ENCODE results near the gene P2RY10.
"Not testable (repeated sequence)": the region's sequence is repeated elsewhere in the genome, so short reads cannot be mapped to it uniquely, and the experiment has no call there.

P2RY10 gene, protein sequence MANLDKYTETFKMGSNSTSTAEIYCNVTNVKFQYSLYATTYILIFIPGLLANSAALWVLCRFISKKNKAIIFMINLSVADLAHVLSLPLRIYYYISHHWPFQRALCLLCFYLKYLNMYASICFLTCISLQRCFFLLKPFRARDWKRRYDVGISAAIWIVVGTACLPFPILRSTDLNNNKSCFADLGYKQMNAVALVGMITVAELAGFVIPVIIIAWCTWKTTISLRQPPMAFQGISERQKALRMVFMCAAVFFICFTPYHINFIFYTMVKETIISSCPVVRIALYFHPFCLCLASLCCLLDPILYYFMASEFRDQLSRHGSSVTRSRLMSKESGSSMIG

DNA sequence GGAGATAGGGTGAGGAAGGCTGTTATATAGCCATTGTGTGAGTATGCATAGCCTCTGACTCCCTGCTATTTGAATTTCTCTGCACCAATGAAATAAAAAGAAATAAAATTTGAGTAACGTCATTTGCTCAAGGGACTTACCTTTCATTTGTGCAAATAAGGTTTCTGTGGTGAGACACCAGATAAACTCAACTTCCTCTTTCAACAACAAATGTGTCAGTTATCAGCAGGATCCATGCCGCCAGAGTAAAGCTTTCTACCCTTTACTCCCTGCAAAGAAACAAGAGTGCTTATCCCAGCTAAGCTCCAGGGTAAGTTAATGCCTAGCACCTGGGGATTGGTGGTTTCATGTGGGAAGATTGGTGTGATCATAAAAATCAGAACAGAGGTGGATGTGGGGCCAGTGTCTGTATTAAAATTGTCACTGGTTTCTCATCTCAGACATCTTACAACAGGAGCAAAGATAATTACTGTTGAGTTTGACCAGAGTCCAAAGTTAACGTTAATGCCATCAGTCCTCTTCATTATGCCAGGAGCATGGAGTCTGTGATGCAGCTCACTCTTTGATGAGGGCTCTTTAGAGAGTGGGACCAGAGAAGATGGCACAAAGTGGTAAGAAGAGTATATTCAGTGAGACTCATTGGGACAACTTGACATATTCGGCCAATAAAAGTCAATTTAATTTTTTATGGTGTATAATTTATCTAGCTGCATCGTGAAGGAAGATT lies at the start of gene P2RY10:
Gene P2RY10, plus strand, starts transcription at position 206 of the 727 bp plus-strand sequence. CDS start 15,130 bp downstream, outside the sequence.
- no peak for DNase-seq (ENCODE audit: low read depth in 4 of 4, low spot score in 1 of 4)

DNA sequence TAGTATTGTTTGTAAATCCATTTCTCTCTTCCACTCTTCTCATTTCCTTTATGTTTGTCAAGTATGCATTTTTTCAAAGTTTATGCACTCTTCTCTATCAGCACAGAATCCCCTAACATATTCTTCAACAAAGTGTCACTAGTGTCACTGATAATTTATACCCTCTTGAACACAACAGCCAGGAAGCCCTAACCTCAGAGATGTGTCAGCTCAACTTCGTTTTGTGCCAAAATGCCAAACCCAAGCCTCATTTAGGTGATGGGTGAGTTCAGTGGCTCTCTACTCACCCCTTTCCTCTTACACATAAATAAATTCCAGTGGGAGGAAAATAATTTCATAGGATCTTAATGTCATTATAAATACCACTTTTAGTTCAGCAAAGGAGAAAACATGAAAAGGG lies 22.4 kb upstream of the P2RY10 start:
- DNase-seq (ENCODE audit: low read depth in 4 of 4, low spot score in 1 of 4) = no peak

DNA sequence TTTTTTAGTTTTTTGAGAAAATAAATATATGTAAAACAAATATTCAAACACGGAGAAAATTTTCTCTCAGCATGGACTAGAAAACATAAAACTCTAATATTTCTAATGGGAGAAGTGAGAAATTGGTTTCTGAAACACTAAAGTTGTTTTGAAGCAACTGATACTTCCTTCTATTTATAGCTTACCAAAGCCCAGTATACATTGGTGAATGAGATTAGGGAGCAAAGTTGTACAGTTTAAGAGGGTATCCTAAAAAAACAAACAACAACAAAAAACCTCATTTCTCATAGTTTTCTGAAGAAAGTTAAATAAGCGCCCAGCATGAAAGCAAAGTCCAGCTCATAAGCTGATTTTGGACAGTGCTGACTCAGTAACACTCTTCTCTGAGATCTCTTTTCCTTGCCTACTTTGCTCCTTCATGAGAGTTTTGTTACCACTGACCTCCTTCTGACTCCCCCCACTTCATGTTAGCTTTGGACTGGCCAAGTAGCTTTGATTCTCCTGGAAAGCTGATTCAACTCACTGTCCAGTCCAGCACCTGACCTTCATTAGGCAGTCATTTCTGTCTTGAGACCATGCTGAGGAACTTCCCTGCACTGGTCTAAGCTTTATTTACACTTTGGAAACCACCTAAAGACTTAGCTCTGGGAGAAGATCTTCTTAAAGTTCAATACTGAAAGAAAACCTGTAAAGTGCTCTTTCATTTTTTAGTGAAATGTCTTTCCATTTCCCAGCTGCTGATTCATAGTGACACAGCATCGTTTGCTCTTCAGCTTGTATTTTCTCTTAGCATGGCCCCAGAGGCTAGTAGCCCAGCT lies 21.8 kb upstream of the P2RY10 start:
- DNase-seq (ENCODE audit: low read depth in 4 of 4, low spot score in 1 of 4) = no peak

DNA sequence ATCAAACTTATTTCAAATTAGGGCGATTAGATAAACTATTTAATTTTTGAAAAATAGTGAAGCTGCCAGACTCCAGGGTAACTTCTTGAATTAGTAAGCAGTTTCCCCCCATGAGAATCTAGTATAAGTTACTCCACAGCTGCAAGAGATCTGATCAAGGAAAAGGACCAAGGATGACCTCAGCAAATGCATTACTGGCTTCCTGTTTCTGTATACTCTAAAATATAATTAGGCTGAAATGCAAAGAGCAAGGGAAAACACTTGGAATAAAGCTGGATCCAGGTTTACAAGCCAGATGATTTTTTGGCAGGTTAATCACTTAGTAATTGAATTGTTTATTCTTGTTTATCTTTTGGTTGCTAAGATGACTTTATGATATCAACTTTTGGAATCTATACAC lies 13.4 kb upstream of the P2RY10 start:
- DNase-seq (ENCODE audit: low read depth in 4 of 4, low spot score in 1 of 4) = no peak

DNA sequence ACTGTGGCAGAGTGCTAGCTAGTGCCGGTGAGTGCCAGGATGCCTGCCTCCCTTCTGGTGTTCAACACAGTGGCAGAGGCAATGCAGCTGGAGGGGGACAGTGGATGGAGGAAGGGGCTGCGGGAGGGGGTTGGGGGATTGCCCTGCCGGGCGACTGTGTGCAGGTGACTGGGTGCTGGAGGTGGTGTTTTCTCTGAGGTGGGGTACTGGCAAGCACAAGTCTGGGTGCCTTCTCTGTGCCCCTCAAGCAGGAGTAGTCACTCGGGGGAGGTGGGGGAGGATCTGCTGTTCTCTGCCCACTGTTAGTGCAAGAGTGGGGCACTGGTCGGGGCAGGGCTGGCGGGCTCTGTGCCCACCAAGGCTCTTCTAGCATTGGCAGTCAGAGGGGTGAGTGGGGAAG lies 10.3 kb upstream of the P2RY10 start:
- DNase-seq (ENCODE audit: low read depth in 4 of 4, low spot score in 1 of 4) = no peak

DNA sequence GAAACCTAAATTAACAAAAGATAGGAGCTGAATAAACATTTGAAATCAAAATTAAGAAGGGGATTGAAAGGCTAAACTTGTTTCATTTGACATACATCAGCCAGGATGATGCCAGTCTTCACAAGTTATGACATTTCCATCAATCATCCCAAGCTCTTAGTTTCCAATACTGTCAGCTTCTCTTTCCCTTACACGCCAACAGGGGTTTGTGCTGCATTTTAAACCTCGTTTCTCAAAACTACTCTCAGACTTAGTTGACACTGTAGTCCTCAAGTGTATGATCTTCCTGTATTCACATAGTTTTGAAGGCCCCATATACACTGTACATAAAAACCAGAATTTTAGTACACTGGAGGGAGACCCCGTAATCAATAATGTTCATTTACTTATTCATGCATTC lies 840 bp upstream of the P2RY10 start:
- DNase-seq (ENCODE audit: low read depth in 4 of 4, low spot score in 1 of 4) = no peak

DNA sequence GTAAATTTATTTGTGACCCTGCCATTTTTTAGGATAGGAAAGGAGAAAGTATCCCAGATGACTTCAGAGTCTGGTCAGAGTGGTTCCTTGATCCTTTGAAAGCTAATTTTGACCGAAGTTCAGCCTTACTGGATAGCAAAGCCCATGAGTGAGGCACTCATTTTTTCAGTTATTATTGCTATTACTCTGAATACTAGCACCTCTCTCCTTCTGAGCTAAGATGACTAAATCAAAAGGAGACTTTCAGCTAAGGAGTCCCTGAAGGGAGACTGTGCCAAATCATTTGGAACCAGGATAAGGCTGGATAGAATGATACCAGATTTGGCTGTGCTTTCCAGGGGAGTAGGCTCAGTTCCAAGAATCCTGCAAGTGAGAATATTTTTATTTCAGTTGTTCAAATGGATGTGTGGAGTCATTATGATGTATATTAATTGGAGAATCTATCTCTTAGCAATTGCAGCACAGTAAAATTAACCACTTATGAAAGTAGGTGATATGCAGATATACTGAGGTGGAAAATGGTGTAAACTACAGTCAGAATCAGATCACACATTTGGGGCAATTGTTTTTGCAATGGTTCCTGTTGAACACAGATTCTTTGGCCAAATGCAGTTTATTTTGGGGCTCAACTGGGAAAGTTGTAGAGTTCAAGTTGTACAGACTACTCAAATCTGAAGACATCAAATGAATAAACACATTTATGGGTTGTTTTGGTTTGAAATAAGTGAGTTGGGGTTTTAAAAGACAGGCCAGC lies 1.2 kb downstream of the P2RY10 start:
- no peak for DNase-seq (ENCODE audit: low read depth in 4 of 4, low spot score in 1 of 4)

DNA sequence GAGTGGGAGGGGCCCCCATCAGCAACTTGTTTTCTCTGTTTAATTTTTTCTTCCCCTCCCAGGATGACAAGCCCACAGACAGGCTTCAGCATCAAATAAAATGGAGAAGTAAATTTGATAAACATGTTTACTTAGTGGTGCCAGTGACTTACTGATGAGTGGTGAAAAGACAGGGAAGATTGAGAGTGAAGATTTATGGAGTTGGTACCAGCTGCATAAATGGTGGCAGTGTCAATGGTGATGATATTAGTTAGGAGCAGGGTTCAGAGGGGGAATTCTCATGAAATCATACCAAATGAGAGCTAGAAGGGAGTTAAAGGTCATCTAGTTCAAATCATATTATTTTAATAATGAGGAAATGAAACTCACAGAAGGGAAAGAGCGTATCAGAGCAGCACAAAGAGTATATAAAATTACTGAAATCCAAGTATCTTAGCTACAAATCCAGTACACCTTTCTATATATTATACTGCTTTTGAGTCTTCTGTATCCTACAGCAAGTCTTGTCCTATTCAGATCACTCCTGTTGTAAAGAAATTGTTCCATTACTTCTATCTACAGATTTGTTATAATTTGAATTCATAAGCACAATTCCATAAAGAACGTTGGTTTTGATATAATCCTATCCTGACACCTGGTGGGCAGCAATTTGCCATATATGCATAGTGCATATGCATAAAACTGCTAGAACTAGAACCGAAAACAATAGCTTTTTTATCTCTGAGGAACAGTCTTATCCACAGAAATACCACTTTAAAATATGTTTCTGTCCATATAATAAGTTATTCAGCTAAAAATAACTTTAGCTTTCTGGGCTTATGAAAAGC lies 5.0 kb downstream of the P2RY10 start:
- no peak for DNase-seq (ENCODE audit: low read depth in 4 of 4, low spot score in 1 of 4)

DNA sequence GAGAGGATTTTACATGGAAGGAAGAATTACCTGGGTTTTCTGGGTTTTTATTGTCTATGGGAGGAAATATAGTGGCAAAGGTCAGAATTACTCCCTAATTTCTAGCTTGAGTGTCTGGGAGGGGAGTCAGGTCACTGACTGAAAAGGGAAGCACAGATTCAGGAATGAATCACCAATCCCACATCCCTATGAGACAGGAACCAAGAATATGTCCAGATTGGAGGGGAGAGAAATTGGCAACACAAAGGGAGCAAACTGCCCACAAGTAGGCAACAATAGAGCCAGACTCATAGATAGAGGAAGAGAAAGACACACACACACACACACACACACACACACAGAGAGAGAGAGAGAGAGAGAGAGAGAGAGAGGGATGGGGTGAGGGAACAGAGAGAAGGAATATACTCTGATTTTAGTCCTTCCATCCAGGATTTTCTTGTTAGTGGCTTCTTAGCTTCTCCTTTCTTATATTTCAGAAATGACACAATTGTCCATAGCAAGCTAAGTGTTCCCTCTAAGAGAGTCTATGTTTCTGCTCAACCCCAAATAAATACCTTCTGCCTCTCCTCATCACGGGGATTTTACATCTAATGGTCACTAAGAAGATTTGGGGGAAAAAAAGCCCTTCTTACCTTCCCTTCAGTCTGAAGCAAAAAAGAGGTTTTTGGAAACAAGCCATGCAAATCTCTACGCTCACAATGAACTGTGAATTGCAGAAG lies 12.0 kb downstream of the P2RY10 start:
- DNase-seq (ENCODE audit: low read depth in 4 of 4, low spot score in 1 of 4) = no peak

DNA sequence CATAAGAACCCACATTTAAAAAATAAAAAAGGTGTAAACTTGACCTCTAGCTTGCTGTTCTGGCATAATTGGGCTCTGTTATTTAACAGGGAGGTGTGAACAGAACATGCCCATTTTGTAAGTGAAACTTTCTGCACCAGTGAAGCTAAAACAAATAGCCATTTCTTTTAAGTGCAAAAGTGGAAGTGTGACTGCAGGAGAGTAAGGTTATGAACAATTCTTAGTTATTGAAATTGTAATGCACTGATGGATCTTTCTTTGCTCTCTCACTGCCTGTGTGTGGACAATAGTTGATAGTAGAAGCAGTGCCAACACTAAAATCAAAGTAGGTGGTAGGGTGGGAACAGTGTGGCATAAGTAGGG lies 12.6 kb downstream of the P2RY10 start:
- no peak for DNase-seq (ENCODE audit: low read depth in 4 of 4, low spot score in 1 of 4)

DNA sequence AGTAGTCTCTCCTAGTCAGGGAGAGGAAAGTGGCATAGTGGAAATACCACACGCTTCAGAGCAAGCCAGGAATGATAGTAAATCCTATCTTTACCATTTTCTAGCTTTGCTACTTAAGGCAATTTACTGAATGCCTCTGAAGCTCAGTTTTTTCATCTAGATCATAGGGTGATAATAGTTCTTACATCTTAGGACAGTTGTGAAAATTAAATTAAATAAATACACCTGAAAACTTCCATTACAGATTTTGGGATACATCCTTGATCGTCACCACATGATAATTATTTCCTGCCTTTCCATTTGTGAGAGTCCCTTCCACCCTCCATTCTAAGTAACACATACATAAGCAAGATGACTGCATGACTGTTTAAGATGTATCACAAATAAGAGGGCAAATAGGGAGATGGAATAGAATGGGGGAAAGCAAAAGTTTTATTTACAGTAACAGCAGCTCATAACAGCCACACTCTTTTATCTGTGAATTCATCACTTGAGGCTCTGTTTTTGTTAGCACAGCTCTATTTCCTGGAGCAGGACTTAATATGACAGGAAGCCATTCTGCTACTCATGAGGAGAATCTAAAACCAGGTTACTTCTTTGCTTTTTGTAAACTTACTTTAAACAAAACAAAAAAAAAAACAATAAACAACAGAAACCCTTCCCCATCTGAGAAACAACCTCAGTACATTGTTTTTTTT lies 13.4 kb downstream of the P2RY10 start:
- no peak for DNase-seq (ENCODE audit: low read depth in 4 of 4, low spot score in 1 of 4)

DNA sequence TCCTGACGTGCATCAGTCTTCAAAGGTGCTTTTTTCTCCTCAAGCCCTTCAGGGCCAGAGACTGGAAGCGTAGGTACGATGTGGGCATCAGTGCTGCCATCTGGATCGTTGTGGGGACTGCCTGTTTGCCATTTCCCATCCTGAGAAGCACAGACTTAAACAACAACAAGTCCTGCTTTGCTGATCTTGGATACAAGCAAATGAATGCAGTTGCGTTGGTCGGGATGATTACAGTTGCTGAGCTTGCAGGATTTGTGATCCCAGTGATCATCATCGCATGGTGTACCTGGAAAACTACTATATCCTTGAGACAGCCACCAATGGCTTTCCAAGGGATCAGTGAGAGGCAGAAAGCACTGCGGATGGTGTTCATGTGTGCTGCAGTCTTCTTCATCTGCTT lies 15.7 kb downstream of the P2RY10 start:
- no peak for DNase-seq (ENCODE audit: low read depth in 4 of 4, low spot score in 1 of 4)

DNA sequence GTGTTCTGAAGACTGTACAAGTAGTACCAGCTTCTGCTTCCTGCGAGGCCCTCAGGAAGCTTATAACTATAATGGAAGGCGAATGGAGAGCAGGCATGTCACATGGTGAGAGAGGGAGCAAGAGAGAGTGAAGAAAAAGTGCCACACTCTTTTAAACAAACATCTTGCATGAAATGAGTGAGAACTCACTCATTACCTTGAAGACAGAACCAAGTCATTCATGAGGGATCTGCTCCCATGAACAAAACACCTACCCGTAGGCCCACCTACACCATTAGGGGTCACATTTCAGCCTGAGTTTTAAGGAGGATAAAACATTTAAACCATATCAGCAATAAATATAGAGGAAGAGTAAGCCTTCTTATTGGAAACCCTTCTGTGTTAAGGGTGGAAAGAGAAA lies 19.4 kb downstream of the P2RY10 start:
- no peak for DNase-seq (ENCODE audit: low read depth in 4 of 4, low spot score in 1 of 4)

DNA sequence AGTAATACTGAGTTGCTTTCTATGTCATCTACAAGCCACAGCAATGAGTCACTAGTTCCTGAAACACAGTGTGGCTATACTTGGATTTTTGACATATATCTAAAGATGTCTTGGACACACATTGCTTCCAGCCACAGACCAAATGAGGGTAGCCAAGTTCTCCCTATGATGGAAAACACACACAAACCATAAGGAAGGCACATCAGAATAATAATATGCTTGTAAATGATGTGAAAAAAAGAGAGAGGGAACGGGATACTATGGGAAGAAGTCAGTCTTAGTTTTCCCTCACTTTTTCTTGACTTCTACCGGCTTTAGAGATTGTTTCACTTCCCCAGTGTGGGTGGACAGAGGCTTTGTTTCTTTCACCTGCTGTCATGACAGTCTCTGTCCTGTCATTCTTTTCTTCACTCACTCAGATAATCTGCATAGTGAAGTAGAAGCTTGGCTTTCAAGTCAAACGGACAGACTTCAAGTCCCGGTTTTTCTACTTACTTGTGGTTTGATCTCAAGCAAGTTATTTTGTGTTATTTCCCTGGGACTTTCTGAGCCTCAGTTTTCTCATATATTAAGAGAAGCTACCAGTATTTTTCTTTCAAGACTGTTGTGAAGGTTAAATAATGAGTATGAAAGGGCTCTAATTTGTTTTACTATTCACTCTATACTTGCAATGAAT lies 34.7 kb downstream of the P2RY10 start:
- no peak for DNase-seq (ENCODE audit: low read depth in 4 of 4, low spot score in 1 of 4)

DNA sequence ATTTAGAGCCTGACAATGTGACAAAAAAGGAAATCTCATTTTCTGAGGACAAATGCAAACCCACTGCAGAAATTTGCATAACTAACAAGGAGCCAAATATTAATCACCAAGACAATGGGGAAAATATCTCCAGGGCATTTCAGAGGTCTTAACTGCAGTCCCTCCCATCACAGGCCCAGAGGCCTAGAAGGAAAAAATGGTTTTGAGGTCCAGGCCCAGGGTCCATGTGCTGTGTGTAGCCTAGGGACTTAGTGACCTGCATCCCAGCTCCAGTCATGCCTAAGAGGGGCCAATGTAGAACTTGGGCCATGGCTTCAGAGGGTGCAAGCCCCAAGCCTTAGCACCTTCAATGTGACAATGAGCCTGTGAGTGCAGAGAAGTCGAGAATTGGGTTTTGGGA lies 44.2 kb downstream of the P2RY10 start:
- DNase-seq (ENCODE audit: low read depth in 4 of 4, low spot score in 1 of 4) = no peak

DNA sequence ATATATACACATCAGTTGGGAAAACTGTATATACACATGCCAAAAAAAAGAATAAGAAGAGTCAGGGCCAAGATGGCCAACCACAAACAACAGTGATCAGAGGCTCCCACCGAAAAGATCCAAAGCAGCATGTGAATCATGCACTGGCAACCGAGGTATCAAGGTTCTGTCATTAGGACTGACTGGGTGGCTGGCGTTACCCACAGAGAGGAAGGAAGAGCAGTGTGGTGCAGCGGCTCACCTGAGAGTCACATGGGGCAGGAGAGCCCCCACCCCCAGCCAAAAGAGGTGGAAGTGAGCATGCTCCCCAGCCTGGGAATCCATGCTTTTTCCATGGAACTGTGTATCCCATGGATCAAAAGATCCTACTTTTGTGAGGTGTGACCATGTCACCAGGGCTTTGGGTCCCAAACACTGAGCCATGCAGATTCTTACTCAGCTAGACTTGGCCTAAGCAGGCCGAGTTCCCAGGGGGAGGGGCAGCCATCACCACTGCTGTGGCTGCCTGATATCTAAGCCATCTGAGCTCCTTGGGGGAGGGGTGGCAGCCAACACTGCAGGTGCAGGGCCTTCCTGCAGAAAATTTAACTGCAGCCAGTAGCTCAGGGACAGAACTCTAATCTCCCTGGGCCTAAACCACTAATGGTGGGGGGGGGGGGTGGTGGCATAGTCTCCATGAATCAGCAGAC lies 52.8 kb downstream of the P2RY10 start:
- DNase-seq (ENCODE audit: low read depth in 4 of 4, low spot score in 1 of 4) = no peak

DNA sequence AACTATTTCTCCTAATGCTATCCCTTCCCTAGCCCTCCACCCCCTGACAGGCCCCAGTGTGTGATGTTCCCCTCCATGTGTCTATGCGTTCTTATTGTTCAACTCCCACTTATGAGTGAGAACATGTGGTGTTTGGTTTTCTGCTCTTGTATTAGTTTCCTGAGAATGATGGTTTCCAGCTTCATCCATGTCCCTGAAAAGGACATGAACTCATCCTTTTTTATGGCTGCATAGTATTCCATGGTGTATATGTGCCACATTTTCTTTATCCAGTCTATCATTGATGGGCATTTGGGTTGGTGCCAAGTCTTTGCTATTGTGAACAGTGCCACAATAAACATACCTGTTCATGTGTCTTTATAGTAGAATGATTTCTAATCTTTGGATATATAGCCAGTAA lies 62.3 kb downstream of the P2RY10 start:
- not testable (repeated sequence) for DNase-seq (ENCODE audit: low read depth in 4 of 4, low spot score in 1 of 4)

All from stimulated activated CD4-positive, alpha-beta T cell treated with anti-CD3 and anti-CD28 coated beads, Interleukin-1b, Interleukin-23, amount 100 ng/mL, for 24 hours (primary cell).